ENCODE results near the gene CCDC71.

DNA sequence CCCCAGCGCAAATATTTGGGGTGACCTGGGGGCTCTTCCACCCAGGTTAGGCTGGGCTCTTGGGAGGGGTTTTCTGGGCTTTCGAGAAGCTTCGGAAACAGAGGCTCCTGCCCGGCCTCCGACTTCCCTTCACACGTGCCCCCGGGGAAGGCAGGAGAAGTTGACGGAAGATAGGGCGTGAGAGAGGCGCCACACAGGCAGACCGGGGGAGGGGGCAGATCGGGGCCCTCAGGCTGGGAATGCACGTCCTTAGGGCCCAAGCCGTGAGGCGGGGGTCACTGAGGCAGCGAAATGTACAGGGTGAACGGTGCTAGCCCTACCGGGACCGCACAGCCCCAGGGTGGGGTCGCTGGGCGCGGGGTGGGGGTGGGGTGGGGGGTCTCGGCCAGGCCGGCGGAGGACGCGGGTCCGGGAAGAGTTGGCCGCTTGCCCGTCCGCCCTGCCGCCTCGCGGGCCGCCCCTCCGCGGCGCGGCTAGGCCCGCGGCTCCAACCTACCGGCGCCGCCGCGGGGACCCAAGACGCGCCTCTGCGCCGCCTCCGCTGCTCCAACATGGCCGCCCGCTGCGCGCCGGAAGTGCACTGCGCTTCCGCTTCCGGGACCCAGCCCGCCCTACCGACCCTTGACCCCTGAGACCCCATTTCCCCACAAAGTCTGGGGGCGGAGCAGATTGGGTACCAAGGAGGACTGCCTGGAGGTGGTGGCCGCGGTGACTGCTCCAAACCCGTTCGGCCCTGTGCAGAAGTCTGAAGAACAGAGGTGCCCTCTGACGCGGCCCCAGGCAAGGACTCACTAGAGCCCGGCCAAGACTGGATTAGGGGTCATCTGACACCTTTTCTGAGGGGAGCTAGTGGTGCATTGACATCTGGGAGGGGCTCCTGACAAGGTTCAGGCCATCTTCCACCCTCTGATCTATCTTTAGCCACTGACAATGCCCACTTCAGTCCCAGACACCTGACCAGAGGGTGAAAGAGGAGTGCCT is at the start of gene CCDC71:
- TF ChIP-seq POLR2A (IDR thresholded peaks at IDR 0.05) (no peak), CTCF (IDR thresholded peaks at IDR 0.05) (no peak)
